ENCODE data around the gene VN1R5.
A peak's percentile ranks its signal among the peaks of the same experiment; 100 is the strongest.
"Not testable (repeated sequence)": the region's sequence is repeated elsewhere in the genome, so short reads cannot be mapped to it uniquely, and the experiment has no call there.

Gene VN1R5

GRCh38 chr1:247255772-247256171, at the start of gene VN1R5:
VN1R5 (plus strand) TSS chr1:247256072.
- not testable (repeated sequence) for DNase-seq (ENCODE audit: low spot score)

GRCh38 chr1:247209396-247209795, 46.5 kb upstream of the VN1R5 start:
- no peak for TF ChIP-seq CTCF (IDR thresholded peaks at IDR 0.05; ENCODE audit: extremely low read depth, missing control alignments)
- no peak for DNase-seq (ENCODE audit: low spot score)

GRCh38 chr1:247210062-247210375, 45.9 kb upstream of the VN1R5 start:
- TF ChIP-seq CTCF (IDR thresholded peaks at IDR 0.05; ENCODE audit: extremely low read depth, missing control alignments): no peak
- no peak for DNase-seq (ENCODE audit: low spot score)

GRCh38 chr1:247210376-247211117, 45.3 kb upstream of the VN1R5 start:
- TF ChIP-seq CTCF (IDR thresholded peaks at IDR 0.05; ENCODE audit: extremely low read depth, missing control alignments): no peak
- DNase-seq (ENCODE audit: low spot score): peak; percentile 96

- no peak for DNase-seq (ENCODE audit: low spot score)
- TF ChIP-seq CTCF (IDR thresholded peaks at IDR 0.05; ENCODE audit: extremely low read depth, missing control alignments): no peak
Measured at GRCh38 chr1:247211339-247211738, 44.5 kb upstream of the VN1R5 start.

- TF ChIP-seq CTCF (IDR thresholded peaks at IDR 0.05; ENCODE audit: extremely low read depth, missing control alignments): no peak
- peak; percentile 78 for DNase-seq (ENCODE audit: low spot score)
Measured at GRCh38 chr1:247212012-247212411, 43.9 kb upstream of the VN1R5 start.

GRCh38 chr1:247212627-247213617, 43.0 kb upstream of the VN1R5 start:
- no peak for DNase-seq (ENCODE audit: low spot score)
- TF ChIP-seq CTCF (IDR thresholded peaks at IDR 0.05; ENCODE audit: extremely low read depth, missing control alignments): no peak
